Adrenal gland (tissue), 5 donors: ENCODE measurements around the gene BCAS3.

Experiments
- CTCF ChIP-seq, 6 experiments: fragments of 450-650 bp in 4 of 6; fragments of 200-600 bp in 2 of 6; sonication (generic) in 1 of 6; IDR thresholded peaks; 1 replicate in 5 of 6; 2 replicates in 1 of 6; pipeline versions ENCODE4 v1.5.1 to v1.8.0; 2016 to 2021; ENCODE audit warnings: antibody characterized with exemption in 6 of 6, mild to moderate bottlenecking in 2 of 6, moderate library complexity in 1 of 6
- POLR2A ChIP-seq, 2 donors: fragments of 450-650 bp; IDR thresholded peaks; one replicate each; pipeline ENCODE4 v1.6.1; 2017; ENCODE audit warnings: antibody characterized with exemption in 2 of 2, mild to moderate bottlenecking in 2 of 2, moderate library complexity in 1 of 2
- donor health status: DM: no; HTN: no; CAD: no.

GRCh38 chr17:60629120-60629519 lies 48.5 kb upstream of the BCAS3 start:
- TF ChIP-seq CTCF (IDR thresholded peaks at IDR 0.05), result no peak
- TF ChIP-seq POLR2A (IDR thresholded peaks at IDR 0.05), result no peak
